Neural cell (in vitro differentiated cells): ENCODE measurements around the gene MYO6. TPM values are rescaled to one million over a fixed set of nuclear protein-coding genes. Genes with fewer than 3 reads are reported as not detected.

Experiments
- H2AFZ ChIP-seq: fragments of 200-600, 300-800 bp; sonication (generic), shearing (Covaris generic); 2 replicates; pipeline ENCODE4 v1.6.0; 2014; ENCODE audit warnings: low read depth, mild to moderate bottlenecking, antibody characterized with exemption, low read length, moderate library complexity
- H3F3A ChIP-seq: fragments of 200-600 bp; shearing (Covaris generic); 2 replicates; pipeline ENCODE4 v1.6.1; 2016; ENCODE audit warnings: mild to moderate bottlenecking, moderate library complexity, mixed read lengths, antibody characterized with exemption, low read length; ENCODE audit not compliant: insufficient read depth, poor library complexity, severe bottlenecking
- H3K27ac ChIP-seq: fragments of 200-600, 300-800 bp; sonication (generic), shearing (Covaris generic); 2 replicates; pipeline ENCODE4 v1.5.1; 2014; ENCODE audit warnings: mild to moderate bottlenecking, low read length, moderate library complexity
- H3K27me3 ChIP-seq: fragments of 300-800, 200-600 bp; sonication (generic), shearing (Covaris generic); 2 replicates; pipeline ENCODE4 v1.6.0; 2014; ENCODE audit warnings: mild to moderate bottlenecking, low read depth, low read length, moderate library complexity; ENCODE audit not compliant: insufficient read depth
- H3K36me3 ChIP-seq: fragments of 300-800, 200-600 bp; sonication (generic), shearing (Covaris generic); 2 replicates; pipeline ENCODE4 v1.5.1; 2014; ENCODE audit warnings: mild to moderate bottlenecking, antibody characterized with exemption, low read length, moderate library complexity; ENCODE audit not compliant: insufficient read depth
- H3K4me2 ChIP-seq: fragments of 300-800, 200-600 bp; sonication (generic), shearing (Covaris generic); 2 replicates; pipeline ENCODE4 v1.6.0; 2014; ENCODE audit warnings: mild to moderate bottlenecking, low read length
- H3K4me3 ChIP-seq: fragments of 300-800, 200-600 bp; sonication (generic), shearing (Covaris generic); 2 replicates; pipeline ENCODE4 v1.5.1; 2014; ENCODE audit warnings: mild to moderate bottlenecking, low read length, moderate library complexity
- H3K79me2 ChIP-seq: fragments of 200-600 bp; shearing (Covaris generic); replicated peaks from 2 replicates; pipeline ENCODE4 v1.6.0; 2014; ENCODE audit warnings: mild to moderate bottlenecking, low read length, moderate library complexity; ENCODE audit not compliant: insufficient read depth
- H3K9ac ChIP-seq: fragments of 300-800, 200-600 bp; sonication (generic), shearing (Covaris generic); 2 replicates; pipeline ENCODE4 v1.6.1; 2016; ENCODE audit warnings: mild to moderate bottlenecking, low read length, mixed read lengths
- H3K9me2 ChIP-seq: fragments of 200-600 bp; shearing (Covaris generic); 2 replicates; pipeline ENCODE4 v1.6.1; 2016; ENCODE audit warnings: mild to moderate bottlenecking, low read length, mixed read lengths; ENCODE audit not compliant: insufficient read depth
- H3K9me3 ChIP-seq: fragments of 200-600, 300-800 bp; sonication (generic), shearing (Covaris generic); 2 replicates; pipeline ENCODE4 v1.6.1; 2016; ENCODE audit warnings: mild to moderate bottlenecking, mixed run types, low read length, moderate library complexity, mixed read lengths
- H4K20me1 ChIP-seq: fragments of 200-600 bp; shearing (Covaris generic); 2 replicates; pipeline ENCODE4 v1.6.1; 2016; ENCODE audit warnings: mild to moderate bottlenecking, mixed run types; ENCODE audit not compliant: insufficient read depth
- EP300 ChIP-seq: fragments of 450-650 bp; conservative IDR thresholded peaks from 2 replicates; pipeline ENCODE4 v1.6.1; 2014; ENCODE audit warnings: antibody characterized with exemption, mild to moderate bottlenecking, moderate library complexity; ENCODE audit not compliant: poor library complexity, severe bottlenecking
- EZH2 ChIP-seq: fragments of 200-600, 300-800 bp; shearing (Covaris generic), sonication (generic); IDR thresholded peaks from 2 replicates; pipeline ENCODE4 v1.6.1; 2014; ENCODE audit warnings: antibody characterized with exemption, low read length, borderline replicate concordance, mild to moderate bottlenecking; ENCODE audit not compliant: insufficient read depth, poor library complexity, severe bottlenecking
- MXI1 ChIP-seq: fragments of 450-650 bp; conservative IDR thresholded peaks from 2 replicates; pipeline ENCODE4 v1.6.1; 2014; ENCODE audit warnings: antibody characterized with exemption, mild to moderate bottlenecking; ENCODE audit not compliant: poor library complexity, severe bottlenecking
- POLR2AphosphoS5 ChIP-seq: IDR thresholded peaks from 2 replicates; pipeline ENCODE4 v1.6.1; 2012
- RAD21 ChIP-seq: fragments of 450-650 bp; conservative IDR thresholded peaks from 2 replicates; pipeline ENCODE4 v1.6.1; 2014; ENCODE audit warnings: antibody characterized with exemption, mild to moderate bottlenecking, moderate library complexity
- SMC3 ChIP-seq: fragments of 450-650 bp; conservative IDR thresholded peaks from 2 replicates; pipeline ENCODE4 v1.6.1; 2014; ENCODE audit warnings: antibody characterized with exemption, mild to moderate bottlenecking, moderate library complexity; ENCODE audit not compliant: poor library complexity
- TAF1 ChIP-seq: IDR thresholded peaks from 2 replicates; pipeline ENCODE4 v1.6.1; 2012; ENCODE audit warnings: low read depth
- polyA plus RNA-seq: library from polyadenylated mRNA; depleted of rRNA; stranded (reverse); fragments of >200 nt; gene quantifications from 2 replicates; pipeline ENCODE4 v1.2.3, GENCODE V29; 2014
- TF ChIP-seq, protein P1 (sequence below): fragments of 450-650 bp; IDR thresholded peaks from 2 replicates; pipeline ENCODE4 v1.5.1; 2014; ENCODE audit warnings: antibody characterized with exemption, mild to moderate bottlenecking, moderate library complexity; ENCODE audit not compliant: poor library complexity, severe bottlenecking
- TF ChIP-seq, protein P2 (sequence below): IDR thresholded peaks from 2 replicates; pipeline ENCODE4 v1.6.1; 2012; ENCODE audit warnings: borderline replicate concordance

The MYO6 gene
- polyA plus RNA-seq, 1 donor from 2014 or later = 49.1 TPM

DNA sequence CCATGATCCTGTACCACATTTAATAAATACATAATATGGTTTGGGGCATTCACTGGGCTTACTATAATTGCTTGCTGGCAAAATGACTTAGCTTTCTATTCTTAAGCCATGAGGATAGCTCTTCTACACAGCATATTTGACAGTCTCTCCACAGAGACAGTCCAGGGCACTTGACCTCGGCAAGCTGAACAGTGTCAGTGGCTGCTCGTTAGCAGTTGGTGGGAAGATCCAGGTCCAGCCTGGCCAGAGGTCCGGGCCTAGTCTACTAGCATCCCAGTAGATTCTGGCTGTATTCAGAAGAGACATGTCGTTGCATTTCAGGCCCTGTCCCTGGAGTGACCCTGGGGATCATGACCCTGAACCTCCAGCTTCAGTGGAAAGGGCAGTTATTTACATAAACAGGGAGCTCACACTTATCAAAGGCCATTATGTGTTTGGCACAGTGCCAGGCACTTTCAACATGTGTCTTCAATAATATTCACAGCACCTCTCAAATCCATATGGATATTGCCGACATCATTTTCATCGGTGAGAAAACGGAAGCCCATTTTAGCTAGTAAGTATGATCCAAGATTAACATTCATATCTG lies 184.4 kb downstream of the MYO6 start:
- H3K27ac ChIP-seq = no peak overlapping the region

DNA sequence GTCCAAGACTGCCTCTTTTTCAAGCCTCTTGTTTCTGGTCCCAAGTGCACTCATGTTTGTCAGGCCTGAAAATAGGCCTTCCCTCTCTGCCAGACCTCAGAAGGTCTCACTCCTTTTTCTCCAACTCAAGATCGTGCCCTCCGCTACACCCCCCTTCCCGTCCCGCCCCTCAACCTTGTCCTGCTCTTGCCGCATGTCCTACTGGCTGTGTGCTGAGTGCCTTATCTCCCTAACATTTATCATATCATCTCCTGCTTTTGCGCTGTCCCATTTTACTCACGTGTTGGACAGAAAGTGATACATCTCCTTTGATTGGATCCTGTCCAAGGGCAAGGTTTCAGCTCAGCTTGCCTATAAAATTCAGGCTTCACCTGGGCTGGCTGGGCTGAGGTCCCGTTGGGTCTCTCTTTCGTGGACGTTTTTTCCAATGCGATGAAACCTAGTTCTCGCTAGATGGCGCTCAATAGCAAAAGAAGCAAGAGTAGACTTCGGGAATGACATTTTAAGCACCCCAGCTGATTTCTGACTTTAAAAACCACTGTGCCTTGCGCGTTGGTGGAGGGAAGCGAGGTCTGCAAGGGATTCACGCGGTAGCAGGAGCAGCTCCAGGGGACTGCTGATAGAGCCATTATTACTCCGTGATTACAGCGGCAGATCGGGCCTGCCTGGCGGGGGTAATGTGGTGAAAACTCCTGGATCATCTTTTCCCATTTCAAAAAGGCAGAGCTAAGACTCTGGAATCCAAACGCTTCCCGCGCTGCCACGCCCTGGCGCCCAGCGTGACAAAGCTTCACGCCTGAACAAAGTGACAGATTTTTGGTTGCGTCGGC lies 185.8 kb downstream of the MYO6 start:
- peak overlapping the region; percentile 6 for H2AFZ ChIP-seq
- peak overlapping the region; percentile 70 for H3K4me2 ChIP-seq
- H3K4me3 ChIP-seq = peak overlapping the region; percentile 66
- no peaks in the 10 kb centered on the region for H3K79me2 ChIP-seq
- H4K20me1 ChIP-seq = no peaks in the 10 kb centered on the region
- H3K36me3 ChIP-seq = no peaks in the 10 kb centered on the region
- H3K27me3 ChIP-seq = no peaks in the 10 kb centered on the region
- no peaks in the 10 kb centered on the region for H3K9me3 ChIP-seq
- H3K27ac ChIP-seq = no peak overlapping the region
- H3K9ac ChIP-seq = peak overlapping the region; percentile 38
- H3K9me2 ChIP-seq = no peaks in the 10 kb centered on the region
- H3F3A ChIP-seq = no peaks in the 10 kb centered on the region
- TF ChIP-seq EZH2 = no peak
- peak; percentile 95 for TF ChIP-seq RAD21
- TF ChIP-seq SMC3 = peak; percentile 91
- TF ChIP-seq MXI1 = peak; percentile 37
- TF ChIP-seq TAF1 = no peak
- TF ChIP-seq, protein P1, sequence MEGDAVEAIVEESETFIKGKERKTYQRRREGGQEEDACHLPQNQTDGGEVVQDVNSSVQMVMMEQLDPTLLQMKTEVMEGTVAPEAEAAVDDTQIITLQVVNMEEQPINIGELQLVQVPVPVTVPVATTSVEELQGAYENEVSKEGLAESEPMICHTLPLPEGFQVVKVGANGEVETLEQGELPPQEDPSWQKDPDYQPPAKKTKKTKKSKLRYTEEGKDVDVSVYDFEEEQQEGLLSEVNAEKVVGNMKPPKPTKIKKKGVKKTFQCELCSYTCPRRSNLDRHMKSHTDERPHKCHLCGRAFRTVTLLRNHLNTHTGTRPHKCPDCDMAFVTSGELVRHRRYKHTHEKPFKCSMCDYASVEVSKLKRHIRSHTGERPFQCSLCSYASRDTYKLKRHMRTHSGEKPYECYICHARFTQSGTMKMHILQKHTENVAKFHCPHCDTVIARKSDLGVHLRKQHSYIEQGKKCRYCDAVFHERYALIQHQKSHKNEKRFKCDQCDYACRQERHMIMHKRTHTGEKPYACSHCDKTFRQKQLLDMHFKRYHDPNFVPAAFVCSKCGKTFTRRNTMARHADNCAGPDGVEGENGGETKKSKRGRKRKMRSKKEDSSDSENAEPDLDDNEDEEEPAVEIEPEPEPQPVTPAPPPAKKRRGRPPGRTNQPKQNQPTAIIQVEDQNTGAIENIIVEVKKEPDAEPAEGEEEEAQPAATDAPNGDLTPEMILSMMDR = peak; percentile 95
- TF ChIP-seq EP300 = peak; percentile 29

More for the DNA sequence above, 184.4 kb downstream of the MYO6 start:
- Histone ChIP-seq H2AFZ (no peak overlapping the region), H3K9me3 (no peaks in the 10 kb centered on the region), H3K36me3 (no peaks in the 10 kb centered on the region), H4K20me1 (no peaks in the 10 kb centered on the region), H3F3A (no peaks in the 10 kb centered on the region), H3K79me2 (no peaks in the 10 kb centered on the region), H3K4me3 (no peak overlapping the region), H3K4me2 (no peak overlapping the region), H3K9me2 (no peaks in the 10 kb centered on the region), H3K27me3 (no peaks in the 10 kb centered on the region), H3K9ac (no peak overlapping the region)
- no peak for TF ChIP-seq EP300
- TF ChIP-seq POLR2AphosphoS5 = no peak
- TF ChIP-seq, protein P2, sequence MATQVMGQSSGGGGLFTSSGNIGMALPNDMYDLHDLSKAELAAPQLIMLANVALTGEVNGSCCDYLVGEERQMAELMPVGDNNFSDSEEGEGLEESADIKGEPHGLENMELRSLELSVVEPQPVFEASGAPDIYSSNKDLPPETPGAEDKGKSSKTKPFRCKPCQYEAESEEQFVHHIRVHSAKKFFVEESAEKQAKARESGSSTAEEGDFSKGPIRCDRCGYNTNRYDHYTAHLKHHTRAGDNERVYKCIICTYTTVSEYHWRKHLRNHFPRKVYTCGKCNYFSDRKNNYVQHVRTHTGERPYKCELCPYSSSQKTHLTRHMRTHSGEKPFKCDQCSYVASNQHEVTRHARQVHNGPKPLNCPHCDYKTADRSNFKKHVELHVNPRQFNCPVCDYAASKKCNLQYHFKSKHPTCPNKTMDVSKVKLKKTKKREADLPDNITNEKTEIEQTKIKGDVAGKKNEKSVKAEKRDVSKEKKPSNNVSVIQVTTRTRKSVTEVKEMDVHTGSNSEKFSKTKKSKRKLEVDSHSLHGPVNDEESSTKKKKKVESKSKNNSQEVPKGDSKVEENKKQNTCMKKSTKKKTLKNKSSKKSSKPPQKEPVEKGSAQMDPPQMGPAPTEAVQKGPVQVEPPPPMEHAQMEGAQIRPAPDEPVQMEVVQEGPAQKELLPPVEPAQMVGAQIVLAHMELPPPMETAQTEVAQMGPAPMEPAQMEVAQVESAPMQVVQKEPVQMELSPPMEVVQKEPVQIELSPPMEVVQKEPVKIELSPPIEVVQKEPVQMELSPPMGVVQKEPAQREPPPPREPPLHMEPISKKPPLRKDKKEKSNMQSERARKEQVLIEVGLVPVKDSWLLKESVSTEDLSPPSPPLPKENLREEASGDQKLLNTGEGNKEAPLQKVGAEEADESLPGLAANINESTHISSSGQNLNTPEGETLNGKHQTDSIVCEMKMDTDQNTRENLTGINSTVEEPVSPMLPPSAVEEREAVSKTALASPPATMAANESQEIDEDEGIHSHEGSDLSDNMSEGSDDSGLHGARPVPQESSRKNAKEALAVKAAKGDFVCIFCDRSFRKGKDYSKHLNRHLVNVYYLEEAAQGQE = no peak
- TF ChIP-seq, protein P1 = no peak
- TF ChIP-seq EZH2 = no peak
- TF ChIP-seq RAD21 = no peak
- no peak for TF ChIP-seq TAF1
- TF ChIP-seq MXI1 = no peak
- TF ChIP-seq SMC3 = no peak
